ENCODE results near the gene HSD11B1. TPM values are rescaled to one million over a fixed set of nuclear protein-coding genes. Genes with fewer than 3 reads are reported as not detected.

HSD11B1 gene
- total and polyA plus RNA-seq, 2 donors: 1.2 to 12.5 TPM

DNA sequence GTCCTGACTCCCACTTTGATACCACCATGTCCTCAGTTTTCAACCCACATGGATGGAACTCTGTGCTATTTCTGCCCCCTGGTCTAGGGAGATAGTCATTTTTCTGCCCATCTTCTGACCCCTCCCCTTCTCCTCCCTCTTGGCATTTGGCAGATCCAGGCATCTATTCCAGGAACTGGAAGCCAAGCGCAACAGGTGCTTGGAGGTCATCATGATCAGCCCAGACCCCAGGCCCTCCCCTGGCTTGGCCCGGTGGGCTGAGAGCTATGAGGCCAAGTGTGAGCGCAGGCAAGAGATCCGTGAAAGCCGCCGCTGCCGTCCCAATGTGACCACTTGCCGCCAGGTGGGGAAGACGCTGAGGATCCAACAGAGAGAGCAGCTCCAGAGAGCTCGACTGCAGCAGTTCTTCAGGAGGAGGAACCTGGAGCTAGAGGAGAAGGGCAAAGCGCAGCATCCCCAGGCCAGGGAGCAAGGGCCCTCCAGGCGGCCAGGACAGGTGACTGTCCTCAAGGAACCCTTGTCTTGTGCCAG is 55.2 kb downstream of the HSD11B1 start:
- no peak overlapping the region for H3K27ac ChIP-seq (ENCODE audit: low read depth)
- no peak overlapping the region for H3K4me3 ChIP-seq (ENCODE audit: low read depth, low read length)
- no peaks in the 10 kb centered on the region for H3K36me3 ChIP-seq (ENCODE audit: insufficient read depth)
- no peaks in the 10 kb centered on the region for H3K4me1 ChIP-seq (ENCODE audit: insufficient read depth)
- DNase-seq (ENCODE audit: extremely low spot score): no peak
- 95% methylated on average over 12 of the region's 12 CpGs for WGBS

GRCh38 chr1:209761011-209761635 is 56.5 kb downstream of the HSD11B1 start:
- no peak for DNase-seq (ENCODE audit: extremely low spot score)
- no peak overlapping the region for H3K4me3 ChIP-seq (ENCODE audit: low read depth, low read length)

GRCh38 chr1:209766051-209766450 is 61.4 kb downstream of the HSD11B1 start:
- Histone ChIP-seq H3K4me1 (ENCODE audit: insufficient read depth) (no peaks in the 10 kb centered on the region), H3K4me3 (ENCODE audit: low read depth, low read length) (no peak overlapping the region), H3K27ac (ENCODE audit: low read depth) (no peak overlapping the region), H3K36me3 (ENCODE audit: insufficient read depth) (no peaks in the 10 kb centered on the region)
- 79% methylated on average over 2 of the region's 2 CpGs for WGBS
- DNase-seq (ENCODE audit: extremely low spot score): no peak

More at GRCh38 chr1:209761011-209761635, 56.5 kb downstream of the HSD11B1 start:
- no peak overlapping the region for H3K27ac ChIP-seq (ENCODE audit: low read depth)
- no peaks in the 10 kb centered on the region for H3K4me1 ChIP-seq (ENCODE audit: insufficient read depth)
- no peaks in the 10 kb centered on the region for H3K36me3 ChIP-seq (ENCODE audit: insufficient read depth)

- Histone ChIP-seq H3K36me3 (ENCODE audit: insufficient read depth) (no peaks in the 10 kb centered on the region), H3K4me1 (ENCODE audit: insufficient read depth) (no peaks in the 10 kb centered on the region)
- no peak for DNase-seq (ENCODE audit: extremely low spot score)
Measured at GRCh38 chr1:209767096-209767495, 62.5 kb downstream of the HSD11B1 start.

GRCh38 chr1:209767706-209768105 is 63.1 kb downstream of the HSD11B1 start:
- H3K36me3 ChIP-seq (ENCODE audit: insufficient read depth): no peaks in the 10 kb centered on the region
- no peaks in the 10 kb centered on the region for H3K4me1 ChIP-seq (ENCODE audit: insufficient read depth)
- DNase-seq (ENCODE audit: extremely low spot score): no peak
- H3K27ac ChIP-seq (ENCODE audit: low read depth): no peak overlapping the region
- H3K4me3 ChIP-seq (ENCODE audit: low read depth, low read length): no peak overlapping the region

More at GRCh38 chr1:209767096-209767495, 62.5 kb downstream of the HSD11B1 start:
- no peak overlapping the region for H3K27ac ChIP-seq (ENCODE audit: low read depth)
- no peak overlapping the region for H3K4me3 ChIP-seq (ENCODE audit: low read depth, low read length)

GRCh38 chr1:209768354-209768774 is 63.7 kb downstream of the HSD11B1 start:
- Histone ChIP-seq H3K27ac (ENCODE audit: low read depth) (no peak overlapping the region), H3K4me1 (ENCODE audit: insufficient read depth) (no peaks in the 10 kb centered on the region), H3K4me3 (ENCODE audit: low read depth, low read length) (peak overlapping the region; percentile 20), H3K36me3 (ENCODE audit: insufficient read depth) (no peaks in the 10 kb centered on the region)
- no peak for DNase-seq (ENCODE audit: extremely low spot score)
- 84% methylated on average over 9 of the region's 9 CpGs for WGBS

DNA sequence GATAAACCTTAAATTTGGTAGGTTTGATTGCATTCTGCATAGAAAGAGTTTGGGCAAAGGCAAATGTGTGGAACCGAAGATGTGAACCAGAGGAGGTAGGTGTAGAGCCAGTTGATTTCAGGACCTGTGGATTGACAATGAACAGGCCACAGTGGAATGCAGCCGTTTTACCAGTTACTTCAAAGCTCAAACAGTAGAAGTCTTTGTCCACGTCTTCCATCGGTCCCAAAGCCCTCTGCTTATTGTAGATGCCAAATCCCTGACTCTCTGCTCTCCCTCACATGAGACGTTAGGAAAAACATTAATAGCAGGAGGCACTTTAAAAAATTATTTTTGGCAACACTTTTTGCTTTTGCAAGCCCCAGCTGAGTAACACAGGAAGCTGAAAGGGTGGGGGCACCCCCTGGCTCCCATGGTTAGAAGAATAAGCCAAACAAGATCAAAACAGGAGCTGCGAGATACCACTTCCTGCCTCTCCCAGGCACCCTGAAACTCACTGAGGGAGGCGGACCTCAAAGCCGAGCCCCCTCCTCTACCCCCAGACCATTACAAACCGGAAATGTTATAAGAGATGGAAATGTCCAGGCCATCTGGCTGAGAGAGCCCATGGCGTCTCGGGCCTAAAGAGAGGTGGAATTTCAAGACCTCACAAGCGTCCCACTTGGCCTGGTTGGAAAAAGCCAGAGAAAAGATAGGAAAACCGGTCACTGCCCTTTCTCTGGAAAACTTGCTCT is 64.7 kb downstream of the HSD11B1 start:
- peak overlapping the region; percentile 44 for H3K27ac ChIP-seq (ENCODE audit: low read depth)
- H3K4me1 ChIP-seq (ENCODE audit: insufficient read depth): no peaks in the 10 kb centered on the region
- no peaks in the 10 kb centered on the region for H3K36me3 ChIP-seq (ENCODE audit: insufficient read depth)
- no peak for DNase-seq (ENCODE audit: extremely low spot score)
- WGBS: 8% methylated on average over 13 of the region's 13 CpGs
- H3K4me3 ChIP-seq (ENCODE audit: low read depth, low read length): peak overlapping the region; percentile 20

- Histone ChIP-seq H3K27ac (ENCODE audit: low read depth) (peak overlapping the region; percentile 44), H3K4me1 (ENCODE audit: insufficient read depth) (no peaks in the 10 kb centered on the region), H3K4me3 (ENCODE audit: low read depth, low read length) (peak overlapping the region; percentile 20), H3K36me3 (ENCODE audit: insufficient read depth) (no peaks in the 10 kb centered on the region)
- no peak for DNase-seq (ENCODE audit: extremely low spot score)
- WGBS: 58% methylated on average over 7 of the region's 7 CpGs
Measured at GRCh38 chr1:209769971-209770370, 65.3 kb downstream of the HSD11B1 start.

DNA sequence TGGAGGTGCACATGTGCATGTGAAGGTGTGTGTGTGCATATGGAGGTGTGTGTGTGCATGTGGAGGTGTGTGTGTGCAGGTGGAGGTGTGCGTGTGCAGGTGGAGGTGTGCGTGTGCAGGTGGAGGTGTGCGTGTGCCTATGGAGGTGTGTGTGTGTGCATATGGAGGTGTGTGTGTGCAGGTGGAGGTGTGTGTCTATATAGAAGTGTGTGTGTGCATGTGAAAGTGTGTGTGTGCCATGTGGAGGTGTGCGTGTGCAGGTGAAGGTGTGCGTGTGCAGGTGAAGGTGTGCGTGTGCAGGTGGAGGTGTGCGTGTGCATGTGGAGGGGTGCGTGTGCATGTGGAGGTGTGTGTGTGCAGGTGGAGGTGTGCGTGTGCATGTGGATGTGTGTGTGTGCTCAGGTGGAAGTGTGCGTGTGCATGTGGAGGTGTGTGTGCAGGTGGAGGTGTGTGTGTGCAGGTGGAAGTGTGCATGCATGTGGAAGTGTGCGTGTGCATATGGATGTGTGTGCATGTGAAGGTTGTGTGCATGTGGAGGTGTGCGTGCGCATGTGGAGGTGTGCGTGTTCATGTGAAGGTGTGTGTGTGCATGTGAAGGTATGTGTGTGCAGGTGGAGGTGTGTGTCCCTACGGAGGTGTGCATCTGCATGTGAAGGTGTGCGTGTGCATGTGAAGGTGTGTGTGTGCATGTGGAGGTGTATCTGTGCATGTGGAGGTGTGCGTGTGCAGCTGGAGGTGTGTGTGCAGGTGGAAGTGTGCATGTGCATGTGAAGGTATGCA is 66.2 kb downstream of the HSD11B1 start:
- 95% methylated on average over 17 of the region's 17 CpGs for WGBS
- no peaks in the 10 kb centered on the region for H3K4me1 ChIP-seq (ENCODE audit: insufficient read depth)
- no peaks in the 10 kb centered on the region for H3K36me3 ChIP-seq (ENCODE audit: insufficient read depth)
- no peak overlapping the region for H3K4me3 ChIP-seq (ENCODE audit: low read depth, low read length)
- DNase-seq (ENCODE audit: extremely low spot score): no peak
- H3K27ac ChIP-seq (ENCODE audit: low read depth): no peak overlapping the region

DNA sequence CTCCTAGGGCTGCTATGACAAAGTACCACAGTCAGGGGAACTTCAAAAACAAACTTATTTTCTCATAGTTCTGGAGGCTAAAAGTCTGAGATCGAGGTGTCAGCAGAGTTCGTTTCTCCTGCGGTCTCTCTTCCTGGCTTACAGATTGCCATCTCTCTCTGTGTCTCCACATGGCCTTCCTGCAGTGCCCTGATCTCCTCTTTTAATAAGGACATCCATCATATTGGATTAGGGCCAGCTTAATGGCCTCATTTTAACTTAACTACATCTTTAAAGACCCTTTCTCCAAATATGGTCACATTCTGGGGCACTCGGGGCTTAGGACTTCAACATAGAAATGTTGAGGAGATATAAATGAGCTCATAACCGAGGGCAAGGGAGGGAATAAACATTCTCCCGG is 67.5 kb downstream of the HSD11B1 start:
- Histone ChIP-seq H3K36me3 (ENCODE audit: insufficient read depth) (no peaks in the 10 kb centered on the region), H3K4me1 (ENCODE audit: insufficient read depth) (no peaks in the 10 kb centered on the region), H3K27ac (ENCODE audit: low read depth) (no peak overlapping the region), H3K4me3 (ENCODE audit: low read depth, low read length) (no peak overlapping the region)
- WGBS: 14% methylated on average over 6 of the region's 6 CpGs
- DNase-seq (ENCODE audit: extremely low spot score): no peak

DNA sequence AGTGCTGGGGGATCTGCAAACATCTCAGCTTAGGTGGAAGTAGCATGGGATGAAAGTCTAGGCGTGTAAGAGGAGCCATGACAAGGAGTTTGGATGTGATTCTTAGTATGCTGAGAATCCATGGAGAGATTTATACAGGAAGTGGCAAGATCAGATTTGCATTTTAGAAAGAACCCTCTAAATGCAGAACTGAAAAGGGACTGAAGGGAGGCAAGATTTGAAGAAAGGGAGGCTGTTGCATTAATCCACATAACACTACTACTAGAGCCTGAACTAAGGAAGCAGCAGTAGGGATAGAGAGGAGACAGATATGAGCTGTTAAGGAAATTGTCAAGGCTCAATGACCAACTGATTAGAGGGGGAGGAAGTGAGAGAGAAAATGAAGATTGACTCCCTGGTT is 69.9 kb downstream of the HSD11B1 start:
- Histone ChIP-seq H3K4me1 (ENCODE audit: insufficient read depth) (no peaks in the 10 kb centered on the region), H3K36me3 (ENCODE audit: insufficient read depth) (no peaks in the 10 kb centered on the region), H3K27ac (ENCODE audit: low read depth) (no peak overlapping the region), H3K4me3 (ENCODE audit: low read depth, low read length) (no peak overlapping the region)
- no peak for DNase-seq (ENCODE audit: extremely low spot score)
- WGBS: 72% methylated on average over 1 of the region's 1 CpG

GRCh38 chr1:209775678-209776077 is 71.0 kb downstream of the HSD11B1 start:
- DNase-seq (ENCODE audit: extremely low spot score): no peak
- H3K27ac ChIP-seq (ENCODE audit: low read depth): no peak overlapping the region
- H3K4me1 ChIP-seq (ENCODE audit: insufficient read depth): no peaks in the 10 kb centered on the region
- no peaks in the 10 kb centered on the region for H3K36me3 ChIP-seq (ENCODE audit: insufficient read depth)
- H3K4me3 ChIP-seq (ENCODE audit: low read depth, low read length): no peak overlapping the region
- WGBS: 70% methylated on average over 2 of the region's 2 CpGs

GRCh38 chr1:209777587-209777986 is 72.9 kb downstream of the HSD11B1 start:
- no peak for DNase-seq (ENCODE audit: extremely low spot score)
- H3K4me1 ChIP-seq (ENCODE audit: insufficient read depth): no peaks in the 10 kb centered on the region
- no peaks in the 10 kb centered on the region for H3K36me3 ChIP-seq (ENCODE audit: insufficient read depth)
- H3K4me3 ChIP-seq (ENCODE audit: low read depth, low read length): no peak overlapping the region
- 94% methylated on average over 2 of the region's 2 CpGs for WGBS
- H3K27ac ChIP-seq (ENCODE audit: low read depth): no peak overlapping the region

DNA sequence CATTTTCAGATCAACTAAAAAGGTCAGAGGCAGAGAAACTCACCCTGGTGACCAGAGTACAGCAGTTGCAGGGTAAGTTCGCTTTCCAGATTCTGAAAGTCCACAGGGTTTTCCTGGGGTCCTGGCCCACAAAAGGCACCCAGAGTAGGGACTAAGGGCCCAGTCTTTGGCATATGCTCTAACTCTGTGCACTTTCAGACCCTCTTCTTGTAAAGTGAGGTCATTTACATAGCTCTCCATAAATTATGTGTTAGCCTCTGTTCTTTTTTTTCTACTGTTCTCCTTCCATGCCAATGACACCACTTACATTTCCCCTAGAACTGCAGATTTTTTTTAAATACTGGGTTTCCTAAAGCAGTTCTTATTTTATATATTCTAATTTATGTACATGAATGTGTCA is 73.5 kb downstream of the HSD11B1 start:
- H3K4me3 ChIP-seq (ENCODE audit: low read depth, low read length): no peak overlapping the region
- H3K27ac ChIP-seq (ENCODE audit: low read depth): no peak overlapping the region
- no peaks in the 10 kb centered on the region for H3K36me3 ChIP-seq (ENCODE audit: insufficient read depth)
- no peak for DNase-seq (ENCODE audit: extremely low spot score)
- H3K4me1 ChIP-seq (ENCODE audit: insufficient read depth): no peaks in the 10 kb centered on the region
- 93% methylated on average over 1 of the region's 1 CpG for WGBS
